Lower leg skin (tissue), 4 donors: Measurements from ENCODE around the gene AGAP3. TPM values are rescaled to one million over a fixed set of nuclear protein-coding genes. Genes with fewer than 3 reads are reported as not detected.

Experiments
- DNase-seq, 2 donors: peaks; one replicate each; pipeline ENCODE4 v3.0.0-alpha.2; 2019; ENCODE audit warnings: low spot score in 2 of 2
- H3K4me3 ChIP-seq: fragments of 200-600 bp; sonication (generic); 2 replicates; pipeline ENCODE4 v1.5.1; 2017; ENCODE audit warnings: mild to moderate bottlenecking, low read depth; ENCODE audit not compliant: poor library complexity, severe bottlenecking
- CTCF ChIP-seq, 3 donors: fragments of 450-650 bp; IDR thresholded peaks; one replicate each; pipeline ENCODE4 v1.5.1; 2016; ENCODE audit warnings: antibody characterized with exemption in 3 of 3, mild to moderate bottlenecking in 3 of 3, moderate library complexity in 2 of 3
- POLR2A ChIP-seq, 2 donors: fragments of 450-650 bp; IDR thresholded peaks; one replicate each; pipeline ENCODE4 v1.6.1; 2016 to 2017; ENCODE audit warnings: antibody characterized with exemption in 2 of 2, mild to moderate bottlenecking in 1 of 2, moderate library complexity in 1 of 2
- WGBS, 2 donors: methylation state at CpG; one replicate each; pipeline ENCODE4 v1.1.5; 2018; 5-methylcytosine and 5-hydroxymethylcytosine counted together
- intact Hi-C: fragments of 100-400 bp; cut with DNase I; formaldehyde crosslinking; loops from one replicate; pipeline ENCODE4 v1.15.0; 2023; ENCODE audit warnings: low total_unique reads
- total RNA-seq, 4 donors: library from RNA; depleted of rRNA; stranded (reverse); fragments of >200 nt; gene quantifications; one replicate each; pipeline ENCODE4 v1.1.0, GENCODE V29; 2016

AGAP3 gene
- total RNA-seq, 4 donors from 2014 or later, result 81.2 to 132 (median 102) TPM

GRCh38 chr7:151066273-151066974 lies 19.9 kb upstream of the AGAP3 start:
- intact Hi-C loops, result no loop called here
- no peak for DNase-seq
- TF ChIP-seq POLR2A (IDR thresholded peaks at IDR 0.05), result no peak
- no peak for TF ChIP-seq CTCF (IDR thresholded peaks at IDR 0.05)
- WGBS, 2 donors, result 88 to 89% methylated on average over 39 of the region's 39 CpGs
- H3K4me3 ChIP-seq, result no peak overlapping the region

- TF ChIP-seq POLR2A (IDR thresholded peaks at IDR 0.05) (no peak), CTCF (IDR thresholded peaks at IDR 0.05) (no peak)
- DNase-seq, result no peak
- intact Hi-C loops, result no loop called here
- H3K4me3 ChIP-seq, result no peak overlapping the region
- WGBS, 2 donors, result 83 to 88% methylated on average over 12 of the region's 12 CpGs
Measured at GRCh38 chr7:151068069-151068773, 18.1 kb upstream of the AGAP3 start.

GRCh38 chr7:151069841-151070573 lies 16.3 kb upstream of the AGAP3 start:
- DNase-seq, result no peak
- TF ChIP-seq POLR2A (IDR thresholded peaks at IDR 0.05) (no peak), CTCF (IDR thresholded peaks at IDR 0.05) (no peak)
- intact Hi-C loops, result no loop called here
- no peak overlapping the region for H3K4me3 ChIP-seq
- WGBS, 2 donors, result 73 to 89% methylated on average over 10 to 16 of the region's 17 CpGs

GRCh38 chr7:151070574-151070960 lies 15.7 kb upstream of the AGAP3 start:
- H3K4me3 ChIP-seq, result no peak overlapping the region
- no peak for DNase-seq
- intact Hi-C loops, result no loop called here
- TF ChIP-seq POLR2A (IDR thresholded peaks at IDR 0.05) (no peak), CTCF (IDR thresholded peaks at IDR 0.05) (no peak)
- 78 to 97% methylated on average over 6 to 15 of the region's 15 CpGs for WGBS, 2 donors

GRCh38 chr7:151071032-151071866 lies 15.0 kb upstream of the AGAP3 start:
- DNase-seq, result no peak
- no peak overlapping the region for H3K4me3 ChIP-seq
- 92 to 93% methylated on average over 39 of the region's 39 CpGs for WGBS, 2 donors
- intact Hi-C loops, result no loop called here
- TF ChIP-seq POLR2A (IDR thresholded peaks at IDR 0.05) (no peak), CTCF (IDR thresholded peaks at IDR 0.05) (no peak)
